H1 (cell line): ENCODE measurements around the gene BACE1. TPM values are rescaled to one million over a fixed set of nuclear protein-coding genes. Genes with fewer than 3 reads are reported as not detected.

ENCODE experiments used
- CHD7 ChIP-seq: fragments of 300-600 bp; sonication (generic); IDR thresholded peaks from 2 replicates; pipeline ENCODE4 v1.7.1; 2012; ENCODE audit warnings: low read length, moderate library complexity, mild to moderate bottlenecking, inconsistent platforms; ENCODE audit not compliant: insufficient replicate concordance
- RXRA ChIP-seq: IDR thresholded peaks from 2 replicates; pipeline ENCODE4 v1.6.1; 2011; ENCODE audit warnings: low read depth, mild to moderate bottlenecking, low read length, moderate library complexity; ENCODE audit not compliant: insufficient read depth
- polyA plus RNA-seq, 7 experiments: library from polyadenylated mRNA; depleted of rRNA in 3 of 7; stranded (reverse) in 5 of 7; unstranded in 2 of 7; fragments of >200 nt in 5 of 7; fragments of 200-250 nt in 2 of 7; gene quantifications; 1 replicate in 5 of 7; 2 replicates in 1 of 7; 4 replicates in 1 of 7; pipeline versions ENCODE4 v1.2.1 to v1.2.3, GENCODE V29; 2011 to 2013; ENCODE audit warnings: missing spikeins in 2 of 7, mixed read lengths in 2 of 7
- total RNA-seq: library from RNA; stranded (reverse); fragmentation: NEBNext Ultra II Directional; extraction: Animal tissue kit (Norgen Biotek cat#: 25700); gene quantifications from 2 replicates; pipeline ENCODE4 v1.2.1, GENCODE V29; 2021

The BACE1 gene
- total and polyA plus RNA-seq, 2 of the 8 experiments (the other 6 are each of a cell fraction or from before 2014, with no cell fraction given), result 7.7 to 7.9 TPM

- TF ChIP-seq CHD7 (no peak), RXRA (no peak)
- TF ChIP-seq, all 59 proteins: peak for 0
Measured at GRCh38 chr11:117300283-117300663, 15.8 kb downstream of the BACE1 start (continued).
